Effector memory CD8-positive, alpha-beta T cell (primary cell): ENCODE data around the gene HS3ST2.
"Not testable (repeated sequence)": the region's sequence is repeated elsewhere in the genome, so short reads cannot be mapped to it uniquely, and the experiment has no call there.

Experiments
- ATAC-seq: fragments of 150-1000 bp; cut with Tn5 transposase; replicated peaks from 2 replicates; pipeline ENCODE4 v1.10.0; 2021; ENCODE audit warnings: mild to moderate bottlenecking, moderate library complexity
- DNase-seq, 3 experiments: peaks; one replicate each; pipeline ENCODE4 v3.0.0; 2021
- H3K27ac Mint-ChIP-seq, 2 donors: one replicate each; pipeline ENCODE4 v1.8.0; 2022; ENCODE audit warnings: mild to moderate bottlenecking in 2 of 2, mixed read lengths in 2 of 2, moderate library complexity in 2 of 2
- H3K27me3 Mint-ChIP-seq, 2 donors: one replicate each; pipeline ENCODE4 v1.8.0; 2022; ENCODE audit warnings: mixed read lengths in 2 of 2
- H3K36me3 Mint-ChIP-seq: one replicate; pipeline ENCODE4 v1.8.0; 2022; ENCODE audit warnings: mild to moderate bottlenecking, moderate library complexity, mixed read lengths; ENCODE audit not compliant: insufficient read depth
- H3K4me1 Mint-ChIP-seq, 2 donors: one replicate each; pipeline ENCODE4 v1.8.0; 2022; ENCODE audit warnings: low read depth in 2 of 2, mixed read lengths in 2 of 2
- H3K4me3 Mint-ChIP-seq, 2 donors: one replicate each; pipeline ENCODE4 v1.8.0; 2022; ENCODE audit warnings: mild to moderate bottlenecking in 2 of 2, mixed read lengths in 2 of 2, moderate library complexity in 2 of 2
- H3K9me3 Mint-ChIP-seq, 2 donors: one replicate each; pipeline ENCODE4 v1.8.0; 2022; ENCODE audit warnings: mixed read lengths in 2 of 2

The HS3ST2 gene

DNA sequence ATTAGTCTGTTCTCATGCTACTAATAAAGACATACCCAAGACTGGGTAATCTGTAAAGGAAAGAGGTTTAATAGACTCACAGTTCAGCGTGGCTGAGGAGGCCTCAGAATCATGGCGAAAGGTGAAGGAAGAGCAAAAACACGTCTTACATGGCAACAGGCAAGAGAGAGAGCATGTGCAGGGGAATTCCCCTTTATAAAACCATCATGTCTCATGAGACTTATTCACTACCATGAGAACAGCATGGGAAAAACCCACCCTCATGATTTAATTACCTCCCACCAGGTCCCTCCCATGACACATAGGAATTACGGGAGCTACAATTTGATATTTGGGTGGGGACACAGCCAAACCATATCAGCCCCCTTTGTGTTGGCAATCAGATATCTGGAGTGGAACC lies 85.6 kb downstream of the HS3ST2 start:
- peaks cover 18 to 37% of the 10 kb centered on the region in 2 donors for H3K27me3 Mint-ChIP-seq
- H3K9me3 Mint-ChIP-seq, ATAC-seq, H3K4me1 Mint-ChIP-seq, H3K27ac Mint-ChIP-seq, H3K4me3 Mint-ChIP-seq, DNase-seq, H3K36me3 Mint-ChIP-seq: not testable (repeated sequence)

DNA sequence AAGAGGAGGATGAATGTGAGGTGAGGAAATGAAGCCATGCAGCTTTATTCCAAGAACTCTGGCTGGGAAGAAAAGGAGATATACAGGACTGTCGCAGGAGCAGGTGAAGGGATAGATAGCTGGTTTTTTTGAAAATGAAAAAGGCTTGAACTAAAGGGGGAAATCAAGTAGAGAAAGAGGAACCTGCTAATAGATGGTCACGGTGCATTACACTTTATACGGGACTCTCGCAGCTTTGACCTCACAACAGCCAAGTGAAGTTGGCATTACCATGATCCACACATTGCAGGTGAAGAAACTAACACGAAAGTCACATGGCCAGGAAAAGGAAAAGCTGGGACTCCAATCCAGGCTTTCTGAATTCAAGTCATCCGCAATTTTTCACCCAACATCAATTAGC lies 86.9 kb downstream of the HS3ST2 start:
- Mint-ChIP-seq H3K4me1 (no peaks in the 10 kb centered on the region), H3K4me3 (no peak overlapping the region), H3K27ac (no peak overlapping the region), H3K9me3 (no peaks in the 10 kb centered on the region), H3K36me3 (no peaks in the 10 kb centered on the region), H3K27me3 (peaks cover 16 to 31% of the 10 kb centered on the region in 2 donors)
- no peak for ATAC-seq
- DNase-seq, result no peak

DNA sequence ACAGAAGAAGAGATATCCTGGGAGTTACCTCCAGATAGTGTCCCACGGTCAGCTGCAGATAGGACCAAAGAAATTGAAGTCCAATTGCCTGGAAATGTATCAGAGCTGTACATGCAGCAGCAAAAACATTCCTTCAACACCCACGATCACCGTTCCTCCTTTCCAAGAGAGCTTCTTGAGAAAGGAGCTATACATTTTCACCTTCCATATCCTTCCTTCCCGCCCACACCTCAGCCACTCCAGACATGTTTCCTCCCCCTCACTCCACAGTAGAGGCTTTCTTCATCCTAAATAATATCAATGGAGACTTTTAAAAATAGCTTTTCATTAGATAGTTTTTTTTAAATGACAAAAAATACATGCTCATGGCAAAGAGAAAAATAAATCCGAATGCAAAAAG lies 87.6 kb downstream of the HS3ST2 start:
- peaks cover 12 to 25% of the 10 kb centered on the region in 2 donors for H3K27me3 Mint-ChIP-seq
- no peak overlapping the region for H3K4me3 Mint-ChIP-seq
- H3K4me1 Mint-ChIP-seq, result no peaks in the 10 kb centered on the region
- no peak for ATAC-seq
- H3K36me3 Mint-ChIP-seq, result no peaks in the 10 kb centered on the region
- DNase-seq, result no peak
- H3K9me3 Mint-ChIP-seq, result no peaks in the 10 kb centered on the region
- H3K27ac Mint-ChIP-seq, result no peak overlapping the region

DNA sequence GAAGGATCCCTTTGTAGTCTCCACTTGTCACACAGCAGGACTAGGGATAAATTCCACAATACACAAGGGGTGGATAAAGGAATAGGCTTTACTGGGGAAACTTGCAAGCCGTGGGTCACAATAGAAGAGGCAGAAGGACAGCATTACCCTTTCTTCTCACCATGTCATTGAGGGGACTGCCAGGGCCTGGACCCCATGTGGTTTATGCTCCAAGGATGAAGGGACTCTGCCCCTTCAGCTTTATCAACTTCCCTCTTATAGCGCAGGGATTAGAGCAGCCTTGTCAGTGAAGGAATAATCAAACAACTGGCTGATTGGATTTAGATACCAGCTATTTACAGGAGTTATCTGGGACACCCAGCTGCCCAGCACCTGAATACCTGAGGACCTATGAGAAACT lies 89.8 kb downstream of the HS3ST2 start:
- Mint-ChIP-seq H3K9me3 (no peaks in the 10 kb centered on the region), H3K27me3 (peaks cover 18 to 33% of the 10 kb centered on the region in 2 donors), H3K36me3 (no peaks in the 10 kb centered on the region), H3K4me1 (no peaks in the 10 kb centered on the region), H3K4me3 (no peak overlapping the region), H3K27ac (no peak overlapping the region)
- ATAC-seq (no peak), DNase-seq (no peak)

DNA sequence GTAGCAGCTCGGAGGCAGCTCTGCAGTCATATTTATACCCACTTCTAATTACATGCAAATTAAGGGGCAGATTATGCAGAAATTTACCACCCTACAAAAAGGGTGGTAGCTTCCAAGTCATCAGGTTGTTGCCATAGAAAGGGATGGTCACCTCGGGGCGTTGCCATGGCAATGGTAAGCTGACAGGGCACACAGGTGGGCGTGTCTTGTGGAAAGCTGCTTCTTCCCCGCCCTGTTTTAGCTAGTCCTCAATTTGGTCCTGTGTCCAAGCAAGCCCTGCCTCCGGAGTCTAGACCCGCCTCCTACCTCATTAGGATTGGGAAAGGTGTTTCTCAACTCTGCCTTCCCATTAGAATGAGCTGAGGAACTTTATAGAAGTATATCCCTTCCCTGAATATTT lies 98.7 kb downstream of the HS3ST2 start:
- Mint-ChIP-seq H3K4me1 (no peaks in the 10 kb centered on the region), H3K27ac (no peak overlapping the region), H3K27me3 (peaks cover 14 to 17% of the 10 kb centered on the region in 2 donors), H3K36me3 (no peaks in the 10 kb centered on the region), H3K4me3 (no peak overlapping the region), H3K9me3 (no peaks in the 10 kb centered on the region)
- ATAC-seq (no peak), DNase-seq (no peak)

DNA sequence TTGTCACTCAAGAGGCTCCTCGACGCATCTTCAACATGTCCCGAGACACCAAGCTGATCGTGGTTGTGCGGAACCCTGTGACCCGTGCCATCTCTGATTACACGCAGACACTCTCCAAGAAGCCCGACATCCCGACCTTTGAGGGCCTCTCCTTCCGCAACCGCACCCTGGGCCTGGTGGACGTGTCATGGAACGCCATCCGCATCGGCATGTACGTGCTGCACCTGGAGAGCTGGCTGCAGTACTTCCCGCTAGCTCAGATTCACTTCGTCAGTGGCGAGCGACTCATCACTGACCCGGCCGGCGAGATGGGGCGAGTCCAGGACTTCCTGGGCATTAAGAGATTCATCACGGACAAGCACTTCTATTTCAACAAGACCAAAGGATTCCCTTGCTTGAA lies 101.0 kb downstream of the HS3ST2 start:
- no peak overlapping the region for H3K4me3 Mint-ChIP-seq
- H3K36me3 Mint-ChIP-seq, result no peaks in the 10 kb centered on the region
- ATAC-seq (no peak), DNase-seq (no peak)
- H3K27ac Mint-ChIP-seq, result no peak overlapping the region
- H3K4me1 Mint-ChIP-seq, result no peaks in the 10 kb centered on the region
- peaks cover 25 to 28% of the 10 kb centered on the region in 2 donors for H3K27me3 Mint-ChIP-seq
- no peaks in the 10 kb centered on the region for H3K9me3 Mint-ChIP-seq

DNA sequence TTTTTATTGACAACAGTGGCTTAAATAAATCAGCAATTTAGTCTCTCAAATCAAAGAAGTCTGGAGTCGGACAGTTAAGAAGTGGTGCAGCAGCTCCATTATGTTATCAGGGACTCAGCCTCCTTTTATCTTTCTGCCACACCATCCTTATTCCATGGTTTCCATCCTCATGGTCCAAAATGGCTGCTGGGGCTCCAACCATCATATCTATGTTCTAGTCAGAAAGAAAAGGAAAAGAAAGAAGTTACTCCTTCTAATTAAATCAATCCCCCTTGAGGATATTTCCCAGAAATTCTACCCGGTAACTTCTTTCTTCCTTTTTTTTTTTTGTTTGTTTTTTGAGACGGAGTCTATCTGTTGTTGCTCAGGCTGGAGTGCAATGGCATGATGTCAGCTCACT lies 109.5 kb downstream of the HS3ST2 start:
- Mint-ChIP-seq H3K4me1 (no peaks in the 10 kb centered on the region), H3K4me3 (no peak overlapping the region), H3K27ac (no peak overlapping the region), H3K27me3 (peaks cover 54 to 66% of the 10 kb centered on the region in 2 donors), H3K36me3 (no peaks in the 10 kb centered on the region), H3K9me3 (no peaks in the 10 kb centered on the region)
- ATAC-seq (no peak), DNase-seq (no peak)

DNA sequence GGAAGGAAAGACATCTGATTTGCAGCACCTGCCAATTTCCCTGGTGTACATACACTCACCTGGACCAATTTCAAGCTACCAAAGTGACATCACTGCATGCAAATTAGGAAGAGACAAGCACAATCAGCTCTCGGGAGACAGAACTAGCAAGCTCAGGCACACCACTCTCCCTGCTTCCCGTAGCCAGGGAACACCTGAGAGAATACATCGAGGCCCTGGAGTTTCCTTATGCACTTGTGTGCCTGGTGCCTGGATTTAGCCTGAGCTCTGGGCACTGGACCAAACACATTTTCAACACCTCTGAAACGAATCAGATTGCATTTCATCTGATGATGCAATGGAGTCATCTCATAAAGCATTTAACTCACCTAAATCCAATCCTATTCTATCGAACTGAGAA lies 110.5 kb downstream of the HS3ST2 start:
- DNase-seq (no peak), ATAC-seq (no peak)
- Mint-ChIP-seq H3K36me3 (no peaks in the 10 kb centered on the region), H3K4me3 (no peak overlapping the region), H3K27ac (no peak overlapping the region), H3K27me3 (peaks cover 44 to 56% of the 10 kb centered on the region in 2 donors), H3K9me3 (no peaks in the 10 kb centered on the region), H3K4me1 (no peaks in the 10 kb centered on the region)

DNA sequence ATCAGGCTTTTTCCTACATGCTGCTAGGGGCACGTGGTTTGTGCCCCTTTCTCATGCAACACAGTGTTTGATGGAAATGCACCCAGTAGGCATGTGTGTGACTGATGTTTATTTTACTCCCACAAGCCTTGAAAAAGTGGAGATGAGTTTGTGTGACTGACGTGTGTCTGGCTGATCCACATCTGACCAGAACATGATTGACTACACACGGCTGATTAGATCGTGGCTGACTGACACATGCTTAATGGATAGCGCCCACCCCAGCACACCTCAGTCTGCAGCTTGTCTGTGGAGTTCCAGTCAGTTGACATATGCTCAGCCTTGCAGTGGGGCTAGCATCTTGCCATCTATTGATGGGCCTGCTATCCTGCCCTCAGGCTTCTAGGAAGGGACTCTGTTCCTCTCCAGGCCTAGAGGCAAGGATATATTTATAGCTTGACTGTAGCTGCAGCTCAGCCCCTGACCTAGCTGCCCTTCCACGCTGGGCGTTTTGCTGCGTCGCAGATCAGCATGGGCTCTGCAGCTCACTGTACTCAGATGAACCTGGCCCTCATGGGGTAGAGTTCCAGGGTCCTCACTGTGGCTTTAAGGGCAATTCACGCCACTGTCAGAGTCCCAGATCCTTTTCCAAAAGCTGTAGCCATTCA lies 112.3 kb downstream of the HS3ST2 start:
- Mint-ChIP-seq H3K4me3 (no peak overlapping the region), H3K9me3 (no peaks in the 10 kb centered on the region), H3K4me1 (no peaks in the 10 kb centered on the region), H3K27me3 (peaks cover 35 to 51% of the 10 kb centered on the region in 2 donors), H3K36me3 (no peaks in the 10 kb centered on the region), H3K27ac (no peak overlapping the region)
- DNase-seq, result no peak
- no peak for ATAC-seq

DNA sequence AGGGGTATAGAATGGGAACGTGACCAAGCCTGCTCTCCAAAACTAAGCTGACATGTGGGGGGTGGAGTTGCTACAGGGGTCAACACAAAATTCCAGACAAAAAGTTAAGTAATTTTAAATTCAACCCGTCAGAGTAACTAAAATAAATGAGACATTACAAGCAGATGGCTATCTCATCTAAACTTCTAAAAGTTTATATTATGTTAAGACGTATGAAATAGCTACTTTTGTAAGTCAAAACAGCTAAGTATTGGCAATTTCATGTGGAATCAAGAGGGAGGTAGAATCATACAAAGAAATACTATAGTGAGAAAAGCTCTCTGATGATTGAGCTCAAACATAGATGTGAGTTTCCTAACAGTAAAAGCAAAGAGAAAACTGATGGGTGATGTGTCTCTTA lies 113.3 kb downstream of the HS3ST2 start:
- Mint-ChIP-seq H3K4me1 (no peaks in the 10 kb centered on the region), H3K27me3 (peaks cover 38 to 57% of the 10 kb centered on the region in 2 donors), H3K4me3 (no peak overlapping the region), H3K36me3 (no peaks in the 10 kb centered on the region), H3K9me3 (no peaks in the 10 kb centered on the region), H3K27ac (no peak overlapping the region)
- no peak for DNase-seq
- ATAC-seq, result no peak

DNA sequence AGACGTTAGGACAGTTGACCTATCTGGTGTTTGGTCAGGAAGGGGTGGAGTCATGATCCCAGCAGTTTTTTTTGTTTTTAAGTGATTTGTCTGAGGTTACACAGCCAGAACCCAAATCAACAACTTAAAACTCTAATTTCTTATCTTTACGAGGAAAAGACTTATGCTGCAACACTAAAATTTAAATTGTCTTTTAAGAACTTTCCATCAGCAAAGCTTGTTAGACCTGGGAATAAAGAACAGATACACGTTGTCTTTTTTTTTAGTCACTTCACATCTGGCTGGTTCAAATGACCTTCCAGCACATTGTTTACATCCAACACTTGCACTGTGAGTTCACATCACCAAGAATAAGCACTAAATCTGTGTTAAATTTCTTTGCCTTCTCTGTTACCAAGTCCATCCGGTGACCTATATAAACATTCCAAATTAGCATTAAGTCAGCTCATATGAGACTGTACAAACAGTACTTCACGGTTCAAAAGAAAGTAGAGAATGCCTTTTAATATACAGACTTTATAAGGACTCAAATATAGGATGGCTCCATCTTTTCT lies 115.0 kb downstream of the HS3ST2 start:
- H3K4me3 Mint-ChIP-seq, result no peak overlapping the region
- no peaks in the 10 kb centered on the region for H3K36me3 Mint-ChIP-seq
- H3K4me1 Mint-ChIP-seq, result no peaks in the 10 kb centered on the region
- ATAC-seq, result no peak
- peaks cover 44 to 63% of the 10 kb centered on the region in 2 donors for H3K27me3 Mint-ChIP-seq
- no peak overlapping the region for H3K27ac Mint-ChIP-seq
- no peaks in the 10 kb centered on the region for H3K9me3 Mint-ChIP-seq
- no peak for DNase-seq

DNA sequence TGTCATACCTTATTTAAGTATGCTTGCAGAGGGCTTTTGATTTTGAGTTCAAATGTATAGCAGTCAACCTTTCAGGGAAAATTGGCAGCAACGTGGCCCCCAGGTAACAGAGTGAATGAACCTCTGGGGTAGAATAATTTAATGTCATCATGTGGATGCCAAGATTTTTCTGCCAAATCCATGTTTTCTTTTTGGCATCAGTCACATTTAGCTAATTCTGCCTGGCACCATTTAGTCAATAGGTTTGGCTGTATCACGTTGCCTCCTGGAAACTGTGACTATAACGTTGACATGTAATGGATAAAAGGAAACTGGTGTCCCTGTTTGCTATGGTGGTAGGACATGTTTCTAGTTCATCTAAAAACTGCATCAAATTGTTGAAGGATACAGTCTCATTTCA lies 115.5 kb downstream of the HS3ST2 start:
- Mint-ChIP-seq H3K4me1 (no peaks in the 10 kb centered on the region), H3K36me3 (no peaks in the 10 kb centered on the region), H3K9me3 (no peaks in the 10 kb centered on the region), H3K27me3 (peaks cover 45 to 61% of the 10 kb centered on the region in 2 donors), H3K27ac (no peak overlapping the region), H3K4me3 (no peak overlapping the region)
- ATAC-seq, result no peak
- no peak for DNase-seq

DNA sequence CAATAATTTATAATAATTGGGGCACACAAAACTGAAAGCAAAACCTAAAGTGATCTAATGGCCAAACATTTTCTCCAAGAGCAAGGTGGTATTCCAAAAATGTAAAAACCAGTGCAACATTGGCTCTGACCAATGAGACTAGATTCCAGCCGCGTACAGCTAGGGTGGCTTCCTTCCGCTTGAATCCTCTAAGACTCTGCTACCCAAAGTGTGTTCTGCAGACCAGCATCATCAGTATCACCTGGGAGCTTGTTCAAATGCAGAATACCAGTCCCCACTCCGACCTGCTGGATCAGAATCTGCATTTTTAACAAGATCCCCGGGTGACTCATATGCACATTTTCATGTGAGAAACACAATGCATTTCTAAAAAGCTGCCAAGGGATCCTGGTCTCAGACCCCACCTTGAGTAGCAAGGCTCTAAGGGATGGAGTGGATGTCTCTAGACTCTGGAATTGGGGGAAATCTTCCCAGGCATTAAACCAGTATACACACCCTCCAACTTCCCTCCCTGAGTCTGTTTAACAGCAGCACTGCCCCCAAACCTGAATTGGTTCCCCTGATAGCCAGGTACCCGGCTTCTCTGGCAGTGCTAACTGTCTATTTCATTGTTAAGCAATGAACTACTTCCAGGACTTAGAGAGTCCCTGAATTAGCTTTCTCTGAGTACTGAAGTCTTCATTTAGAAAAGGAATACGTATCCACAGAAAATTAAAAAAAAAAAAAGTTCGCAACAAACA lies 118.2 kb downstream of the HS3ST2 start:
- Mint-ChIP-seq H3K27me3 (peaks cover 43 to 49% of the 10 kb centered on the region in 2 donors), H3K36me3 (no peaks in the 10 kb centered on the region), H3K27ac (no peak overlapping the region), H3K4me1 (no peaks in the 10 kb centered on the region), H3K9me3 (no peaks in the 10 kb centered on the region), H3K4me3 (no peak overlapping the region)
- no peak for DNase-seq
- ATAC-seq, result no peak

DNA sequence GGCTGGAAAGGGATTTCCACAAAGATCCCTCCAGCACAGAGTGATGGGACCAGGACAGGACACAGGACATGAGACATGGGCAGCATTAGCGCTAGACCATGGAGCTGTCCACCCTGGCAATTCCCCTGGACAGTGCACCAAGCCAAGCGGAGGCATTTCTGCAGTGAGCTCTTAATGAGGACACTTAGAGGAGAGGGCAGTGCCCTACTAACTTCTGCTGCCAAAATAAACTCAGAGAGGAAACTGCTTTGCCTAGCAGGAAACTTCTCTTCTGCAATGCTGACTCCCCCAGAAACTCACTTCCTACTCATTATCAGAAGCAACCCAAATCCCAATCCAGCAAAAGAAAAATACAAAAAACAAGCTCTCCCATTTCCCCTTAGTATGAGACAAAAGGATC lies 119.2 kb downstream of the HS3ST2 start:
- Mint-ChIP-seq H3K27me3 (peaks cover 33 to 39% of the 10 kb centered on the region in 2 donors), H3K36me3 (no peaks in the 10 kb centered on the region), H3K27ac (no peak overlapping the region), H3K4me3 (no peak overlapping the region), H3K4me1 (no peaks in the 10 kb centered on the region), H3K9me3 (no peaks in the 10 kb centered on the region)
- DNase-seq (no peak), ATAC-seq (no peak)
